Measurements from ENCODE around the gene CD3E. TPM values are rescaled to one million over a fixed set of nuclear protein-coding genes. Genes with fewer than 3 reads are reported as not detected.

CD3E gene
- total and polyA plus RNA-seq, 2 of the 8 experiments (the other 6 are each of a cell fraction or from before 2014, with no cell fraction given) = not detected

GRCh38 chr11:118295199-118295598, 9.3 kb upstream of the CD3E start:
- ChIA-PET CTCF (ENCODE audit: partially characterized antibody) (interaction anchor here (0.6 to 5.1 kb wide), 50 partner anchors 9 to 307 kb away, joined by 3 to 52 read pairs (median 4); partner anchors contain the start of genes CD3D, CD3E, JAML and MPZL2), POLR2A (ENCODE audit: partially characterized antibody) (interaction anchor here (0.8 to 1.0 kb wide), 2 partner anchors 10 to 55 kb away, joined by 4 read pairs; no protein-coding TSS in a partner anchor)
- H2AK5ac ChIP-seq (ENCODE audit: low read depth, low read length) = no peak overlapping the region
- H3K27me3 ChIP-seq (replicated peaks in 1 of 4; ENCODE audit: control insufficient read depth in 3 of 4, extremely low read depth in 1 of 4, insufficient read depth in 3 of 4, low read length in 3 of 4) = no peaks in the 10 kb centered on the region; a peak in 1 of 7 replicates
- no peaks in the 10 kb centered on the region for H3K79me2 ChIP-seq (ENCODE audit: control insufficient read depth in 1 of 2, insufficient read depth in 2 of 2, low read length in 2 of 2)
- H3K23ac ChIP-seq (ENCODE audit: insufficient read length) = no peak overlapping the region
- no peak overlapping the region for H3K18ac ChIP-seq (ENCODE audit: extremely low read depth, low read length)
- H4K5ac ChIP-seq (ENCODE audit: insufficient read length, low read depth, low read length) = no peak overlapping the region
- H2BK120ac ChIP-seq (replicated peaks; ENCODE audit: low read depth, low read length) = no peak overlapping the region
- no peak overlapping the region for H2BK5ac ChIP-seq (ENCODE audit: low read depth, low read length)
- H3K14ac ChIP-seq (ENCODE audit: insufficient read length) = no peak overlapping the region
- no peak overlapping the region for H3K4me3 ChIP-seq (ENCODE audit: extremely low read depth in 1 of 4, insufficient read depth in 2 of 4, low read depth in 3 of 4, low read length in 4 of 4)
- no peaks in the 10 kb centered on the region for H3K23me2 ChIP-seq (ENCODE audit: low read depth, low read length)
- no peak overlapping the region for H4K8ac ChIP-seq (ENCODE audit: extremely low read depth, insufficient read depth, low read length)
- no peak overlapping the region for H3K4me2 ChIP-seq (ENCODE audit: insufficient read depth in 1 of 2, low read depth in 2 of 2, low read length in 2 of 2)
- H3K27ac ChIP-seq (ENCODE audit: low read depth, low read length) = no peak overlapping the region
- H3K36me3 ChIP-seq (ENCODE audit: control insufficient read depth in 2 of 4, insufficient read depth in 4 of 4, low read length in 3 of 4) = no peaks in the 10 kb centered on the region
- no peaks in the 10 kb centered on the region for H3K79me1 ChIP-seq (ENCODE audit: low read depth, low read length)
- no peaks in the 10 kb centered on the region; a peak in 1 of 7 replicates for H3K4me1 ChIP-seq (replicated peaks in 1 of 4; ENCODE audit: control insufficient read depth in 3 of 4, insufficient read depth in 4 of 4, low read length in 3 of 4)
- no peak for FAIRE-seq
- no peaks in the 10 kb centered on the region for H3K9me3 ChIP-seq (ENCODE audit: insufficient read depth in 2 of 2, low read depth in 1 of 2, low read length in 1 of 2)
- H2BK20ac ChIP-seq (ENCODE audit: low read length) = no peak overlapping the region
- no peaks in the 10 kb centered on the region for H4K20me1 ChIP-seq (replicated peaks in 1 of 2; ENCODE audit: control insufficient read depth in 1 of 2, insufficient read depth in 2 of 2, low read length in 2 of 2)
- no peak overlapping the region for H3K4ac ChIP-seq (replicated peaks; ENCODE audit: insufficient read length, low read depth, low read length)
- no peak overlapping the region for H2AFZ ChIP-seq (ENCODE audit: low read length)
- WGBS, 2 experiments (ENCODE audit: extremely low coverage in 1 of 2, insufficient coverage in 1 of 2, insufficient read length in 1 of 2, insufficient replicate concordance in 2 of 2, low coverage in 1 of 2, low lambda C conversion rate in 2 of 2, missing lambda C conversion rate in 1 of 2) = 71% methylated on average over 5 of the region's 5 CpGs; no CpG with 5 or more reads in 1 of the 2 experiments
- H3K9ac ChIP-seq (replicated peaks in 1 of 4; ENCODE audit: extremely low read depth in 1 of 4, low read depth in 3 of 4, low read length in 3 of 4) = no peak overlapping the region
- TF ChIP-seq POLR2A (IDR thresholded peaks at IDR 0.05; ENCODE audit: control extremely low read depth in 1 of 2, low read depth in 2 of 2, low read length in 2 of 2) (no peak), RNF2 (IDR thresholded peaks at IDR 0.05; ENCODE audit: borderline replicate concordance, low read depth, low read length, missing control alignments, poor library complexity, severe bottlenecking) (no peak), EP300 (IDR thresholded peaks at IDR 0.05; ENCODE audit: borderline replicate concordance in 1 of 2, low read depth in 2 of 2, low read length in 2 of 2) (no peak)
- TF ChIP-seq, protein P1, sequence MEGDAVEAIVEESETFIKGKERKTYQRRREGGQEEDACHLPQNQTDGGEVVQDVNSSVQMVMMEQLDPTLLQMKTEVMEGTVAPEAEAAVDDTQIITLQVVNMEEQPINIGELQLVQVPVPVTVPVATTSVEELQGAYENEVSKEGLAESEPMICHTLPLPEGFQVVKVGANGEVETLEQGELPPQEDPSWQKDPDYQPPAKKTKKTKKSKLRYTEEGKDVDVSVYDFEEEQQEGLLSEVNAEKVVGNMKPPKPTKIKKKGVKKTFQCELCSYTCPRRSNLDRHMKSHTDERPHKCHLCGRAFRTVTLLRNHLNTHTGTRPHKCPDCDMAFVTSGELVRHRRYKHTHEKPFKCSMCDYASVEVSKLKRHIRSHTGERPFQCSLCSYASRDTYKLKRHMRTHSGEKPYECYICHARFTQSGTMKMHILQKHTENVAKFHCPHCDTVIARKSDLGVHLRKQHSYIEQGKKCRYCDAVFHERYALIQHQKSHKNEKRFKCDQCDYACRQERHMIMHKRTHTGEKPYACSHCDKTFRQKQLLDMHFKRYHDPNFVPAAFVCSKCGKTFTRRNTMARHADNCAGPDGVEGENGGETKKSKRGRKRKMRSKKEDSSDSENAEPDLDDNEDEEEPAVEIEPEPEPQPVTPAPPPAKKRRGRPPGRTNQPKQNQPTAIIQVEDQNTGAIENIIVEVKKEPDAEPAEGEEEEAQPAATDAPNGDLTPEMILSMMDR (IDR thresholded peaks at IDR 0.05; ENCODE audit: control extremely low read depth in 1 of 3, insufficient read depth in 1 of 3, low read depth in 1 of 3, low read length in 3 of 3) = peak in 2 of 3 experiments; percentile 2 to 9; a peak in 2 of 4 replicates
- no peak overlapping the region for H2BK15ac ChIP-seq (ENCODE audit: low read length)
- no peak for DNase-seq (ENCODE audit: low read depth in 1 of 2, low spot score in 2 of 2)
- H2BK12ac ChIP-seq (ENCODE audit: low read depth, low read length) = no peak overlapping the region
- H4K91ac ChIP-seq (replicated peaks; ENCODE audit: insufficient read length, low read length) = no peak overlapping the region
- no peak overlapping the region for H3K56ac ChIP-seq (replicated peaks; ENCODE audit: insufficient read length, low read depth, low read length)

All from H1 (cell line).